SK-N-SH (cell line): ENCODE results near the gene LAMA4. TPM values are rescaled to one million over a fixed set of nuclear protein-coding genes. Genes with fewer than 3 reads are reported as not detected.

Experiments used
- CTCF ChIA-PET: fragments of 300-600, 350-600 bp; formaldehyde crosslinking; extraction: SDS; loops from one replicate; lab custom pipeline; 2021; lab: Yijun Ruan, JAX
- POLR2A ChIA-PET: fragments of 350-600 bp; sonication (Branson Sonifier 250); formaldehyde crosslinking; extraction: SDS; loops from one replicate; lab custom pipeline; 2020; ENCODE audit warnings: antibody characterized with exemption, inconsistent platforms; lab: Yijun Ruan, JAX
- DNase-seq: peaks from one replicate; pipeline ENCODE4 v3.0.0; 2012
- H2AFZ ChIP-seq: fragments of 200-600 bp; sonication (generic); 2 replicates; pipeline ENCODE4 v1.8.1; 2016; ENCODE audit warnings: antibody characterized with exemption, mild to moderate bottlenecking, low read depth
- H3F3A ChIP-seq: fragments of 200-600 bp; sonication (generic); replicated peaks from 2 replicates; pipeline ENCODE3; 2016; ENCODE audit warnings: antibody characterized with exemption, mild to moderate bottlenecking; ENCODE audit not compliant: insufficient read depth
- H3K27ac ChIP-seq, 2 experiments: fragments of 200-500 bp in 1 of 2; fragments of 200-600 bp in 1 of 2; sonication (Bioruptor generic) in 1 of 2; sonication (generic), shearing (Covaris generic) in 1 of 2; 2 replicates each; pipeline versions ENCODE4 v1.5.1 to v1.6.1; 2014 to 2016; ENCODE audit warnings: low read depth in 2 of 2, inconsistent platforms in 1 of 2, low read length in 1 of 2, mild to moderate bottlenecking in 1 of 2, mixed read lengths in 1 of 2
- H3K27me3 ChIP-seq: fragments of 200-600 bp; sonication (generic), shearing (Covaris generic); 2 replicates; pipeline ENCODE4 v1.6.1; 2016; ENCODE audit warnings: mixed run types; ENCODE audit not compliant: insufficient read depth
- H3K36me3 ChIP-seq, 2 experiments: fragments of 200-500 bp in 1 of 2; fragments of 200-600 bp in 1 of 2; sonication (Bioruptor generic) in 1 of 2; sonication (generic) in 1 of 2; replicated peaks in 1 of 2; 2 replicates each; pipeline versions ENCODE3 to v1.5.1; 2014 to 2016; ENCODE audit warnings: low read length in 1 of 2, mild to moderate bottlenecking in 1 of 2; ENCODE audit not compliant: insufficient read depth in 2 of 2, control insufficient read depth in 1 of 2
- H3K4me1 ChIP-seq, 2 experiments: fragments of 200-500 bp in 1 of 2; fragments of 200-600 bp in 1 of 2; sonication (Bioruptor generic) in 1 of 2; sonication (generic), shearing (Covaris generic) in 1 of 2; 2 replicates each; pipeline versions ENCODE4 v1.5.1 to v1.6.1; 2014 to 2016; ENCODE audit warnings: low read depth in 1 of 2, low read length in 1 of 2, mixed run types in 1 of 2; ENCODE audit not compliant: insufficient read depth in 2 of 2, control insufficient read depth in 1 of 2
- H3K4me2 ChIP-seq: fragments of 200-600 bp; sonication (generic), shearing (Covaris generic); 2 replicates; pipeline ENCODE4 v1.6.1; 2017; ENCODE audit warnings: mixed run types
- H3K4me3 ChIP-seq, 2 experiments: fragments of 200-500 bp in 1 of 2; fragments of 200-600 bp in 1 of 2; sonication (Bioruptor generic) in 1 of 2; sonication (generic), shearing (Covaris generic) in 1 of 2; 2 replicates each; pipeline versions ENCODE4 v1.5.1 to v1.8.1; 2014 to 2016; ENCODE audit warnings: low read depth in 2 of 2, inconsistent platforms in 1 of 2, low read length in 1 of 2, mild to moderate bottlenecking in 1 of 2, mixed read lengths in 1 of 2, moderate library complexity in 1 of 2
- H3K79me2 ChIP-seq: fragments of 200-600 bp; sonication (generic); 2 replicates; pipeline ENCODE4 v1.8.1; 2017; ENCODE audit warnings: mild to moderate bottlenecking; ENCODE audit not compliant: insufficient read depth
- H3K9ac ChIP-seq: fragments of 200-600 bp; sonication (generic); 2 replicates; pipeline ENCODE4 v1.6.1; 2017; ENCODE audit warnings: mixed run types
- H3K9me2 ChIP-seq: fragments of 200-600 bp; sonication (generic); 2 replicates; pipeline ENCODE4 v1.6.1; 2017; ENCODE audit warnings: mixed run types
- H3K9me3 ChIP-seq: fragments of 200-600 bp; sonication (generic); 2 replicates; pipeline ENCODE4 v1.6.1; 2017; ENCODE audit warnings: mixed run types, mild to moderate bottlenecking, moderate library complexity
- H4K20me1 ChIP-seq: fragments of 200-600 bp; sonication (generic); 2 replicates; pipeline ENCODE4 v1.6.1; 2017; ENCODE audit warnings: mild to moderate bottlenecking, mixed run types; ENCODE audit not compliant: insufficient read depth
- CTCF ChIP-seq: fragments of 200-600 bp; sonication (generic); IDR thresholded peaks from 2 replicates; pipeline ENCODE4 v1.6.1; 2017; ENCODE audit warnings: antibody characterized with exemption, mild to moderate bottlenecking, moderate library complexity
- FOSL2 ChIP-seq: IDR thresholded peaks from 2 replicates; pipeline ENCODE4 v1.4.0; 2012; ENCODE audit warnings: low read depth, mild to moderate bottlenecking, moderate library complexity, borderline replicate concordance
- GABPA ChIP-seq: IDR thresholded peaks from 2 replicates; pipeline ENCODE4 v1.4.0; 2012; ENCODE audit warnings: low read depth, mild to moderate bottlenecking
- IRF3 ChIP-seq: fragments of 150-350 bp; IDR thresholded peaks from 2 replicates; pipeline ENCODE4 v1.6.1; 2016; ENCODE audit warnings: mild to moderate bottlenecking, low read depth, low read length
- JUND ChIP-seq: IDR thresholded peaks from 2 replicates; pipeline ENCODE4 v1.4.0; 2012
- MAX ChIP-seq: IDR thresholded peaks from 2 replicates; pipeline ENCODE4 v1.4.0; 2012; ENCODE audit warnings: low read depth
- NFIC ChIP-seq: IDR thresholded peaks from 2 replicates; pipeline ENCODE4 v1.4.0; 2012; ENCODE audit warnings: borderline replicate concordance
- PBX3 ChIP-seq: IDR thresholded peaks from 2 replicates; pipeline ENCODE4; 2012
- POLR2AphosphoS5 ChIP-seq: IDR thresholded peaks from 2 replicates; pipeline ENCODE4 v1.6.1; 2012; ENCODE audit warnings: low read depth, low read length
- RCOR1 ChIP-seq: fragments of 150-350 bp; IDR thresholded peaks from 2 replicates; pipeline ENCODE4 v1.6.1; 2017; ENCODE audit warnings: antibody characterized with exemption, low read length
- RXRA ChIP-seq: IDR thresholded peaks from 2 replicates; pipeline ENCODE4 v1.4.0; 2012; ENCODE audit warnings: low read depth, mild to moderate bottlenecking, borderline replicate concordance
- TEAD4 ChIP-seq: IDR thresholded peaks from 2 replicates; pipeline ENCODE4 v1.4.0; 2012; ENCODE audit warnings: mild to moderate bottlenecking, borderline replicate concordance; ENCODE audit not compliant: insufficient read depth
- USF1 ChIP-seq: IDR thresholded peaks from 2 replicates; pipeline ENCODE4 v1.4.0; 2012; ENCODE audit warnings: low read depth, borderline replicate concordance
- WGBS: methylation state at CpG from one replicate; pipeline ENCODE4 v1.1.6; 2017; ENCODE audit warnings: low lambda C conversion rate; 5-methylcytosine and 5-hydroxymethylcytosine counted together
- polyA plus RNA-seq, 3 experiments: library from polyadenylated mRNA; depleted of rRNA; stranded (reverse); fragments of >200 nt; gene quantifications; 2 replicates each; pipeline ENCODE4 v1.2.3, GENCODE V29; 2012

Gene LAMA4
- polyA plus RNA-seq, 1 of the 3 experiments (the other 2 are of a cell fraction), result 9.4 TPM

GRCh38 chr6:112254921-112255320, 554 bp upstream of the LAMA4 start:
- no peaks in the 10 kb centered on the region for H3K9me3 ChIP-seq
- CTCF ChIA-PET, result interaction anchor here (0.6 to 5.3 kb wide), 5 partner anchors 12 to 75 kb away, joined by 3 to 38 read pairs (median 4); no protein-coding TSS in a partner anchor
- no peak overlapping the region for H3K9ac ChIP-seq
- no peaks in the 10 kb centered on the region for H3K79me2 ChIP-seq
- POLR2A ChIA-PET, result no interaction called here
- H3K36me3 ChIP-seq, result no peaks in the 10 kb centered on the region
- WGBS, result 93% methylated on average over 3 of the region's 3 CpGs
- H3K9me2 ChIP-seq, result no peaks in the 10 kb centered on the region
- DNase-seq, result no peak
- H3K4me3 ChIP-seq, result no peak overlapping the region
- no peak overlapping the region for H3K4me2 ChIP-seq
- H3K27me3 ChIP-seq, result no peaks in the 10 kb centered on the region
- TF ChIP-seq PBX3 (no peak), MAX (no peak)
- TF ChIP-seq, all 33 proteins: peak for 0
- Histone ChIP-seq H3K4me1 (peaks cover 3 to 18% of the 10 kb centered on the region in 2 experiments; a peak in 2 of 4 replicates), H4K20me1 (no peaks in the 10 kb centered on the region), H3K27ac (0 out of 4 replicates have a peak overlapping the region, but pooled peaks of 1 of the 2 experiments have one; percentile 80), H2AFZ (no peak overlapping the region), H3F3A (no peaks in the 10 kb centered on the region)

GRCh38 chr6:112253498-112253840, 898 bp downstream of the LAMA4 start:
- Histone ChIP-seq H3K9me2 (no peaks in the 10 kb centered on the region), H2AFZ (peak overlapping the region; percentile 90; the same call in 1 of the 2 replicates), H3K36me3 (no peaks in the 10 kb centered on the region), H3F3A (no peaks in the 10 kb centered on the region), H3K4me2 (peak overlapping the region; percentile 82), H3K4me3 (peak overlapping the region; percentile 63), H3K79me2 (no peaks in the 10 kb centered on the region), H4K20me1 (no peaks in the 10 kb centered on the region), H3K9me3 (no peaks in the 10 kb centered on the region), H3K4me1 (peaks cover 3 to 18% of the 10 kb centered on the region in 2 experiments; a peak in 2 of 4 replicates), H3K9ac (peak overlapping the region; percentile 60; the same call in 1 of the 2 replicates), H3K27me3 (no peaks in the 10 kb centered on the region), H3K27ac (peak overlapping the region in 1 of 2 experiments; percentile 80; a peak in 3 of 4 replicates)
- ChIA-PET CTCF (interaction anchor here (0.9 to 5.3 kb wide), 9 partner anchors 15 to 102 kb away, joined by 3 to 38 read pairs (median 3); no protein-coding TSS in a partner anchor), POLR2A (interaction anchor here (0.7 to 1.6 kb wide), 3 partner anchors 17 to 55 kb away, joined by 3 to 9 read pairs (median 5); no protein-coding TSS in a partner anchor)
- DNase-seq, result peak; percentile 50
- TF ChIP-seq FOSL2 (no peak), RXRA (no peak), USF1 (no peak), IRF3 (no peak), POLR2AphosphoS5 (no peak), JUND (no peak), GABPA (no peak), TEAD4 (no peak), PBX3 (no peak), CTCF (no peak), RCOR1 (no peak), NFIC (no peak)
- 41% methylated on average over 8 of the region's 8 CpGs for WGBS
